K562 (cell line): Measurements from ENCODE around the gene MYO15A. TPM values are rescaled to one million over a fixed set of nuclear protein-coding genes. Genes with fewer than 3 reads are reported as not detected.

Experiments used
- ARNT ChIP-seq, 2 experiments: fragments of 450-650 bp; IDR thresholded peaks; 2 replicates each; pipeline ENCODE4 v1.6.1; 2016; ENCODE audit warnings: mild to moderate bottlenecking in 1 of 2
- DPF2 ChIP-seq: fragments of 450-650 bp; IDR thresholded peaks from 2 replicates; pipeline ENCODE4 v1.6.1; 2016
- ETS2 ChIP-seq: IDR thresholded peaks from 2 replicates; pipeline ENCODE4 v1.6.1; 2016; ENCODE audit warnings: borderline replicate concordance, missing genetic modification characterization, mild to moderate bottlenecking, moderate library complexity, missing compliant biosample characterization; ENCODE audit not compliant: poor library complexity, severe bottlenecking
- FOXK2 ChIP-seq, 2 experiments: fragments of 450-650 bp; IDR thresholded peaks in 1 of 2; conservative IDR thresholded peaks in 1 of 2; 2 replicates each; pipeline ENCODE4 v1.6.1; 2016; ENCODE audit warnings: low read depth in 2 of 2, mild to moderate bottlenecking in 1 of 2
- GABPA ChIP-seq: fragments of 200-800 bp; sonication (Bioruptor generic); conservative IDR thresholded peaks from 2 replicates; pipeline ENCODE4 v1.6.1; 2016; ENCODE audit warnings: low read depth, missing genetic modification characterization, missing compliant biosample characterization
- HNRNPLL ChIP-seq: fragments of 200-400 bp; formaldehyde crosslinking; IDR thresholded peaks from 2 replicates; pipeline ENCODE4 v1.6.1; 2017; ENCODE audit warnings: low read length, low read depth, mild to moderate bottlenecking; ENCODE audit not compliant: poor library complexity, severe bottlenecking
- MCM2 ChIP-seq: fragments of 450-650 bp; IDR thresholded peaks from 2 replicates; pipeline ENCODE4 v1.6.1; 2017; ENCODE audit warnings: low read depth, mild to moderate bottlenecking
- NFIC ChIP-seq: fragments of 450-650 bp; IDR thresholded peaks from 2 replicates; pipeline ENCODE4 v1.6.1; 2017; ENCODE audit warnings: mild to moderate bottlenecking, inconsistent platforms
- NRF1 ChIP-seq, 2 experiments: fragments of 450-650 bp; IDR thresholded peaks in 1 of 2; conservative IDR thresholded peaks in 1 of 2; 2 replicates each; pipeline ENCODE4 v1.6.1; 2014; ENCODE audit warnings: mild to moderate bottlenecking in 2 of 2
- POLR2H ChIP-seq: IDR thresholded peaks from 2 replicates; pipeline ENCODE4 v1.6.1; 2016; ENCODE audit warnings: missing genetic modification characterization, low read depth, mild to moderate bottlenecking, control low read depth, missing compliant biosample characterization, moderate library complexity
- SNIP1 ChIP-seq: fragments of 450-650 bp; IDR thresholded peaks from 2 replicates; pipeline ENCODE4 v1.7.1; 2017; ENCODE audit warnings: low read depth, mild to moderate bottlenecking
- TARDBP ChIP-seq: fragments of 450-650 bp; IDR thresholded peaks from 2 replicates; pipeline ENCODE4 v1.6.1; 2016
- TBL1XR1 ChIP-seq, 2 experiments: IDR thresholded peaks; 2 replicates each; pipeline ENCODE4 v1.6.1; 2012; ENCODE audit warnings: improper control_type of control experiment in 2 of 2, low read length in 2 of 2, mild to moderate bottlenecking in 1 of 2
- ZNF444 ChIP-seq: fragments of 250-450 bp; sonication (Bioruptor Pico); IDR thresholded peaks from 2 replicates; pipeline ENCODE4 v1.4.0; 2020; ENCODE audit warnings: mild to moderate bottlenecking, moderate library complexity
- polyA plus RNA-seq, 8 experiments: library from polyadenylated mRNA; depleted of rRNA in 4 of 8; stranded (reverse) in 5 of 8; unstranded in 3 of 8; fragments of >200 nt; fragmentation: Nextera tagmentation in 2 of 8; fragmentation: Illumina TruSeq in 1 of 8; extraction: Ambion mirVana in 2 of 8; extraction: Trizol in 1 of 8; gene quantifications; 2 replicates each; pipeline versions ENCODE4 v1.2.1 to v1.2.3, GENCODE V29; 2011 to 2014; ENCODE audit warnings: inconsistent platforms in 1 of 8, missing spikeins in 1 of 8
- total RNA-seq, 7 experiments: library from RNA; depleted of rRNA in 6 of 7; stranded (reverse); fragments of >200 nt in 6 of 7; fragmentation: Illumina TruSeq in 2 of 7; extraction: Trizol in 2 of 7; gene quantifications; 2 replicates each; pipeline versions ENCODE4 v1.2.1 to v1.2.3, GENCODE V29; 2011 to 2021; ENCODE audit warnings: low replicate concordance in 1 of 7
- TF ChIP-seq, protein P1 (sequence below), 2 experiments: fragments of 450-650 bp in 1 of 2; sonication (generic) in 1 of 2; formaldehyde crosslinking in 1 of 2; IDR thresholded peaks in 1 of 2; conservative IDR thresholded peaks in 1 of 2; 2 replicates each; pipeline versions ENCODE4 v1.6.1 to v1.8.1; 2016 to 2023; ENCODE audit warnings: mild to moderate bottlenecking in 2 of 2, moderate library complexity in 2 of 2, inconsistent platforms in 1 of 2, missing genetic modification reagents in 1 of 2
- TF ChIP-seq, protein P2 (sequence below): fragments of 200-400 bp; formaldehyde crosslinking; IDR thresholded peaks from 2 replicates; pipeline ENCODE4 v1.6.1; 2017; ENCODE audit warnings: mild to moderate bottlenecking, low read depth, low read length, moderate library complexity
- TF ChIP-seq, protein P3 (sequence below): fragments of 450-650 bp; IDR thresholded peaks from 2 replicates; pipeline ENCODE4 v1.7.1; 2018; ENCODE audit warnings: mild to moderate bottlenecking, low read depth; ENCODE audit not compliant: partially characterized antibody
- TF ChIP-seq, protein P4 (sequence below): fragments of 450-650 bp; formaldehyde crosslinking; IDR thresholded peaks from 2 replicates; pipeline ENCODE4 v1.4.0; 2022; ENCODE audit warnings: missing genetic modification characterization
- TF ChIP-seq, protein P5 (sequence below): fragments of 450-650 bp; IDR thresholded peaks from 2 replicates; pipeline ENCODE4 v1.6.1; 2016; ENCODE audit warnings: low read depth, mild to moderate bottlenecking, moderate library complexity

MYO15A gene
- total and polyA plus RNA-seq, 9 of the 15 experiments (the other 6 are each of a cell fraction or from before 2014, with no cell fraction given), result 0.05 to 0.88 (median 0.14) TPM; not detected in 1

DNA sequence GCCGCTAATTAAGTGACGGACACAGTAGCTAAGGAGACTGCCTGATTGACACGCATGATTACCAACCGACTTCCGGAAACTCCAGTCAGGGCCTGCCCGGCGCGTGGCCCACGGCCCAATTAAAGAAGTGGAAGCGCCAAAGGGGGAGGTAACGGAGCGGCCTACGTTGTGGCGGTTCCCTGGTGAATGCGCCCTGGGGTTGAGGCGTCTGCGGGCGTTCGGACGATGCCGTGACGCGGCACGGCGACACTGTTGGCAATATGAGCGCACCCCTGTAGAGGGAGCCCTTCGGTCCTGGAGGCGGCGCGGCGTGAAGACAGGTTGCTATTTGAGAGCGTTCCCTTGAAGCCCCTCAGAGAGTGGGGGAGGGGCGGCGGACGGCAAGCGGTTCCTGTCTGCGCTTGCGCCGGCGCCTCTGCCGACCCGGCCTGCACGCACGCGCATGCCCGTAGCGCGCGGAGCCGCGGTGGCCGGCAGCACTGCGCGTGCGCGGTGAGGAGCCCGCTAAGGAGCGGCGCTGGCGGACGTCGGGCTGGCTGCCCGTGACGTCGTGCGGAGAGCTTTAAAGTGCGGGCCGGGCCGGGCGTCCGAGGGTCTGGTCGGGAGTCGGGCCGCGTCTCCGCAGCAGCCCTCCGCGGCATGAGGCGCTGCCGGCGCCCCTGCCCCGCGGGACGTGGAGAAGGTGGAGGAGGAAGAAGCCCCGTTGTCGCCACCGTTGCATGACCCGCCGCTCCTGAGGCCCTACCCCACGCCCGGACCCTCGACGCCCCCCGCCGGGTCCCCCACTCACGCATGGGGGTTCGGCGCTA is 75.0 kb downstream of the MYO15A start, which contains the start of gene ALKBH5 (continued):
- TF ChIP-seq, protein P1, sequence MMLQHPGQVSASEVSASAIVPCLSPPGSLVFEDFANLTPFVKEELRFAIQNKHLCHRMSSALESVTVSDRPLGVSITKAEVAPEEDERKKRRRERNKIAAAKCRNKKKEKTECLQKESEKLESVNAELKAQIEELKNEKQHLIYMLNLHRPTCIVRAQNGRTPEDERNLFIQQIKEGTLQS (IDR thresholded peaks at IDR 0.05), result no peak
- TF ChIP-seq, protein P1 (CRISPR knock-in tag; conservative IDR thresholded peaks at IDR 0.05), result no peak
- TF ChIP-seq POLR2H (no peak), HNRNPLL (peak; percentile 73), MCM2 (no peak), DPF2 (no peak), ARNT (IDR thresholded peaks at IDR 0.05) (no peak), TBL1XR1 (IDR thresholded peaks at IDR 0.05; ENCODE audit: low read length in 2 of 2) (no peak), ETS2 (tag) (no peak), SNIP1 (no peak), TARDBP (no peak), FOXK2 (conservative IDR thresholded peaks at IDR 0.05 in 1 of 2, IDR thresholded peaks at IDR 0.05 in 1 of 2; ENCODE audit: low read depth in 2 of 2) (peak in 1 of 2 experiments; percentile 57; a peak in 2 of 4 replicates), NRF1 (conservative IDR thresholded peaks at IDR 0.05 in 1 of 2, IDR thresholded peaks at IDR 0.05 in 1 of 2) (peak; percentile 99), NFIC (0 out of 2 replicates have a peak, but pooled peaks have one; percentile 17), ZNF444 (CRISPR knock-in tag) (no peak), GABPA (peak; percentile 62; the same call in 1 of the 2 replicates)
- TF ChIP-seq, protein P2, sequence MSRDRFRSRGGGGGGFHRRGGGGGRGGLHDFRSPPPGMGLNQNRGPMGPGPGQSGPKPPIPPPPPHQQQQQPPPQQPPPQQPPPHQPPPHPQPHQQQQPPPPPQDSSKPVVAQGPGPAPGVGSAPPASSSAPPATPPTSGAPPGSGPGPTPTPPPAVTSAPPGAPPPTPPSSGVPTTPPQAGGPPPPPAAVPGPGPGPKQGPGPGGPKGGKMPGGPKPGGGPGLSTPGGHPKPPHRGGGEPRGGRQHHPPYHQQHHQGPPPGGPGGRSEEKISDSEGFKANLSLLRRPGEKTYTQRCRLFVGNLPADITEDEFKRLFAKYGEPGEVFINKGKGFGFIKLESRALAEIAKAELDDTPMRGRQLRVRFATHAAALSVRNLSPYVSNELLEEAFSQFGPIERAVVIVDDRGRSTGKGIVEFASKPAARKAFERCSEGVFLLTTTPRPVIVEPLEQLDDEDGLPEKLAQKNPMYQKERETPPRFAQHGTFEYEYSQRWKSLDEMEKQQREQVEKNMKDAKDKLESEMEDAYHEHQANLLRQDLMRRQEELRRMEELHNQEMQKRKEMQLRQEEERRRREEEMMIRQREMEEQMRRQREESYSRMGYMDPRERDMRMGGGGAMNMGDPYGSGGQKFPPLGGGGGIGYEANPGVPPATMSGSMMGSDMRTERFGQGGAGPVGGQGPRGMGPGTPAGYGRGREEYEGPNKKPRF, result no peak
- TF ChIP-seq, protein P3, sequence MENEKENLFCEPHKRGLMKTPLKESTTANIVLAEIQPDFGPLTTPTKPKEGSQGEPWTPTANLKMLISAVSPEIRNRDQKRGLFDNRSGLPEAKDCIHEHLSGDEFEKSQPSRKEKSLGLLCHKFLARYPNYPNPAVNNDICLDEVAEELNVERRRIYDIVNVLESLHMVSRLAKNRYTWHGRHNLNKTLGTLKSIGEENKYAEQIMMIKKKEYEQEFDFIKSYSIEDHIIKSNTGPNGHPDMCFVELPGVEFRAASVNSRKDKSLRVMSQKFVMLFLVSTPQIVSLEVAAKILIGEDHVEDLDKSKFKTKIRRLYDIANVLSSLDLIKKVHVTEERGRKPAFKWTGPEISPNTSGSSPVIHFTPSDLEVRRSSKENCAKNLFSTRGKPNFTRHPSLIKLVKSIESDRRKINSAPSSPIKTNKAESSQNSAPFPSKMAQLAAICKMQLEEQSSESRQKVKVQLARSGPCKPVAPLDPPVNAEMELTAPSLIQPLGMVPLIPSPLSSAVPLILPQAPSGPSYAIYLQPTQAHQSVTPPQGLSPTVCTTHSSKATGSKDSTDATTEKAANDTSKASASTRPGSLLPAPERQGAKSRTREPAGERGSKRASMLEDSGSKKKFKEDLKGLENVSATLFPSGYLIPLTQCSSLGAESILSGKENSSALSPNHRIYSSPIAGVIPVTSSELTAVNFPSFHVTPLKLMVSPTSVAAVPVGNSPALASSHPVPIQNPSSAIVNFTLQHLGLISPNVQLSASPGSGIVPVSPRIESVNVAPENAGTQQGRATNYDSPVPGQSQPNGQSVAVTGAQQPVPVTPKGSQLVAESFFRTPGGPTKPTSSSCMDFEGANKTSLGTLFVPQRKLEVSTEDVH, result no peak
- TF ChIP-seq, protein P4, sequence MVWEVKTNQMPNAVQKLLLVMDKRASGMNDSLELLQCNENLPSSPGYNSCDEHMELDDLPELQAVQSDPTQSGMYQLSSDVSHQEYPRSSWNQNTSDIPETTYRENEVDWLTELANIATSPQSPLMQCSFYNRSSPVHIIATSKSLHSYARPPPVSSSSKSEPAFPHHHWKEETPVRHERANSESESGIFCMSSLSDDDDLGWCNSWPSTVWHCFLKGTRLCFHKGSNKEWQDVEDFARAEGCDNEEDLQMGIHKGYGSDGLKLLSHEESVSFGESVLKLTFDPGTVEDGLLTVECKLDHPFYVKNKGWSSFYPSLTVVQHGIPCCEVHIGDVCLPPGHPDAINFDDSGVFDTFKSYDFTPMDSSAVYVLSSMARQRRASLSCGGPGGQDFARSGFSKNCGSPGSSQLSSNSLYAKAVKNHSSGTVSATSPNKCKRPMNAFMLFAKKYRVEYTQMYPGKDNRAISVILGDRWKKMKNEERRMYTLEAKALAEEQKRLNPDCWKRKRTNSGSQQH (CRISPR knock-in tag), result no peak
- TF ChIP-seq, protein P5, sequence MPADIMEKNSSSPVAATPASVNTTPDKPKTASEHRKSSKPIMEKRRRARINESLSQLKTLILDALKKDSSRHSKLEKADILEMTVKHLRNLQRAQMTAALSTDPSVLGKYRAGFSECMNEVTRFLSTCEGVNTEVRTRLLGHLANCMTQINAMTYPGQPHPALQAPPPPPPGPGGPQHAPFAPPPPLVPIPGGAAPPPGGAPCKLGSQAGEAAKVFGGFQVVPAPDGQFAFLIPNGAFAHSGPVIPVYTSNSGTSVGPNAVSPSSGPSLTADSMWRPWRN, result peak; percentile 85
